ENCODE data around the gene MIR17HG. TPM values are rescaled to one million over a fixed set of nuclear protein-coding genes. Genes with fewer than 3 reads are reported as not detected.

Gene MIR17HG
- total RNA-seq, 1 donor from 2014 or later = 4.2 TPM

- no peak for DNase-seq (ENCODE audit: low spot score)
Measured at GRCh38 chr13:91368676-91369440, 21.4 kb downstream of the MIR17HG start.

GRCh38 chr13:91369441-91369831 is 21.9 kb downstream of the MIR17HG start:
- no peak for DNase-seq (ENCODE audit: low spot score)

- DNase-seq (ENCODE audit: low spot score) = no peak
Measured at GRCh38 chr13:91370501-91370900, 23.0 kb downstream of the MIR17HG start.

DNA sequence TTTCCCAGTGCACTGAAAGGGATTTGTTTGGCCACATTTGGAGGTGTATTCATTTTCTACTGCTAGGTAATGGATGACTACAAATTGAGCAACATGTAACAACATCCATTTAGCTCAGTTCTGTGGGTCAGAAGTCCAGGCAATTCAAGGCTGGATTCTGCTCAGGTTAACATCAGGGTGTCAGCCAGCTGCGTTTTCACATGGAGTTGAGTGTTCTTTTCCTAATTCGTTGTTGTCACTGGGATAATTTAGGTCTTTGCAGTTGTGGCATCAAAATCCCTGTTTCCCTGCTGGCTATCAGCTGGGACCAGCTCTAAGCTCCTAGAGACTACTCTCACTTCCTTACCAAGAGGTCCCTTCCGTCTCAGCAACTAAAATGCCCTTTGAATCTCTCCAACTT is 25.4 kb downstream of the MIR17HG start:
- no peak for DNase-seq (ENCODE audit: low spot score)

DNA sequence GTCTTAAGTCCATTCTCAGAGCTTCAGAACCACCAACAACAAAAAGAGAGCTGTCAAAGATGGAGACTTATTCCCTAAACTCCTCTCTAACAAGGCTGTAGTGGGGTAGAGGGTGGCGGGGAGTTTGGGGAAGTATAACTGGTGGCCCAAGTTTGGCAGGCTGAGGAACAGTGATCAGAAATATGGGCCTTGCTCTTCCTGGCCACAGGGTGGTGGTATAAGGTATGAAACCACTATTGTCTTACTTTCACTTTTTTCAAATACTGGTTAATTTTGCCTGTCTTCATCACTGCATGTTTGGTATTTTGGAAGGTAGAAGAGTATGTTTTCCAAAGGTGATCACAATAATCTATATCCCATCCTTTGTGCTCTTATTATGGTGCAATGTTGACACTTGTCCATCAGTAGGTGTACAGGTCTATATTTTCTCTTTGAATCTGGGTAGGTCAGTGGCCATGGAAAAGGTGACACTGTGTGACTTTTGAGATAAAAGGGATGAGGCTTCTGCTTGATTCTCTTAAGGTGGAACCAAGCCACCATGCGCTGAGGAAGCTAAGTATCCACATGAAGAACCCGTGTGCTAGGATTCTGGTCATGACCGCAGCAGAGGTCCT is 27.7 kb downstream of the MIR17HG start:
- no peak for DNase-seq (ENCODE audit: low spot score)

DNA sequence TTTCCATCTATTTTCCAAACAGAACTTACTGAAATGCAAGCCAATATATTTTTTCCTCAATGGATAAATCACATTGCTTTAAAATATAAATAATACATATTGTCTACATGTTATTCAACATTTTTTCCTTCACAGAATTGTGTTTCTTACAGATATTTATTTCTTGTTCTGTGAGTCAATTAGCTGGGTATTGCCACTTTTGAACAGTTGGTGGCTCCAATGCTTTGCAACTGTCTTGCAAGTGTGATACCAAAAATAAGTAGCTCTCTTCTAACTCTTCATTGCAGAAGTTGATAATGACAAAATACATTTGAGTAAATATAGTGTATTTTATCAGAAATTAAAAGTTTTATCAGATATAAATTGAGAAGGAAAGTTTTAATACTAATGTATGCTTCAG is 33.9 kb downstream of the MIR17HG start:
- DNase-seq (ENCODE audit: low spot score) = no peak

DNA sequence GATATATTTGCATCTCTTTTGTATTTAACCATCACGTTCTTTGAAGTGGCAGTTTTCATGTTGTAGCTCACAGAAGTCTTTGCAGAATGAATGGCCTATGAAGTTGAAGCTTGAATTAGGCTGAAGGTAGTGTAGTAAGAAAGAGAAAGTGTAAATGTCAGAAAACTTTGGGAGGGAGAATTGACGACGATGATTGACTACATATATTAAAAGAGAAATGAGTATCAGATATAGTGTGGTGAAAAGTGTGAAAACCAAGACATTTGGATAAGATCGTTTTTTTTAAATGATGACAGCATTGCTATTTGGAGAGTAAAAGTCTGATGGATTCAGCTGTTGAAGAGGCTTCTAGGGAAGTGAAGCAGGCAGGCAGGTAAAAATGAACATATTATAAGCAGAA is 36.3 kb downstream of the MIR17HG start:
- DNase-seq (ENCODE audit: low spot score) = no peak

GRCh38 chr13:91384896-91385295 is 37.4 kb downstream of the MIR17HG start:
- DNase-seq (ENCODE audit: low spot score) = no peak

GRCh38 chr13:91389186-91389585 is 41.7 kb downstream of the MIR17HG start:
- no peak for DNase-seq (ENCODE audit: low spot score)

DNA sequence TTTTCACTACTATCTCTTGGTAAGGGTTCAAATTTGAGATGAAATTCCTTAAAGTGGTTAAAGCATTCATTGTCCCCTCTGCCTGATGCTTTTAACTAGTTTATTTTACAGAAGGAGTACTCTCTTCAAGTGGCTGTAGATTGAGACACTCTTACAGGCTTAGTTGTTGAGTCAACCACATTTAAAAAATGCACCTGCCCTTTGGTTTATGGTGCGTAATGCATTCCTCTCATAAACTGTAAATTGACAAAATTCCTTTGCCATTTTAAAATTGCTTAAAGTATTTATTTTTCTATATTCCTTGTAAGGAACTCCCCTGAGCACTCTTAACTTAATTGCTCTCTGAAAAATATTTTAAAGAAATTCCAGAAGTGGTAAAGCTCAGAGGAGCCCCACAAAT is 50.1 kb downstream of the MIR17HG start:
- DNase-seq (ENCODE audit: low spot score) = no peak

- DNase-seq (ENCODE audit: low spot score) = peak; percentile 69
Measured at GRCh38 chr13:91398413-91399188, 51.1 kb downstream of the MIR17HG start, which contains the start of gene GPC5. Gene GPC5, plus strand, starts transcription at chr13:91398621.

- DNase-seq (ENCODE audit: low spot score) = no peak
Measured at GRCh38 chr13:91399189-91400062, 51.9 kb downstream of the MIR17HG start.

- no peak for DNase-seq (ENCODE audit: low spot score)
Measured at GRCh38 chr13:91400063-91400399, 52.5 kb downstream of the MIR17HG start.

- no peak for DNase-seq (ENCODE audit: low spot score)
Measured at GRCh38 chr13:91400671-91401070, 53.2 kb downstream of the MIR17HG start.

- DNase-seq (ENCODE audit: low spot score) = no peak
Measured at GRCh38 chr13:91401920-91402319, 54.4 kb downstream of the MIR17HG start.

Other genes starting within 250 kb of the MIR17HG start
- 0.39 TPM for gene GPC5, start 50.9 kb downstream of the MIR17HG start, total RNA-seq